Endothelial cell of umbilical vein (primary cell): ENCODE measurements around the gene ERBB4. TPM values are rescaled to one million over a fixed set of nuclear protein-coding genes. Genes with fewer than 3 reads are reported as not detected.

Experiments
- BruUV-seq: library from RNA; stranded (reverse); fragments of 400-500 nt; replicated peaks from 2 replicates; lab custom pipeline; 2021; lab: Mats Ljungman, UMichigan
- CTCF ChIA-PET: fragments of 300-600, 350-600 bp; sonication (Branson Sonifier 250); formaldehyde crosslinking; loops from one replicate; lab custom pipeline; 2021; ENCODE audit warnings: antibody characterized with exemption, inconsistent platforms; lab: Charles Lee
- POLR2A ChIA-PET: fragments of 300-600, 350-600 bp; sonication (Branson Sonifier 250); formaldehyde crosslinking; loops from one replicate; lab custom pipeline; 2021; ENCODE audit warnings: antibody characterized with exemption, inconsistent platforms; lab: Charles Lee
- DNase-seq: peaks from one replicate; pipeline ENCODE4 v3.0.0-alpha.2; 2011; ENCODE audit warnings: low read depth, low spot score
- FAIRE-seq: peaks from 2 replicates; lab custom pipeline; 2011; peaks lifted over from hg19 to GRCh38; lab: Jason Lieb, UNC
- H2AFZ ChIP-seq: 2 replicates; pipeline ENCODE4 v1.6.0; 2012; ENCODE audit warnings: low read depth, low read length, control low read depth, inconsistent platforms
- H3K27ac ChIP-seq: 2 replicates; pipeline ENCODE4 v1.5.1; 2011; ENCODE audit warnings: low read depth, mild to moderate bottlenecking, control low read depth, low read length, moderate library complexity; ENCODE audit not compliant: insufficient read depth
- H3K27me3 ChIP-seq, 2 experiments: 2 replicates each; pipeline versions ENCODE4 v1.6.0 to v1.6.1; 2011; ENCODE audit warnings: low read length in 2 of 2, mixed read lengths in 1 of 2; ENCODE audit not compliant: control insufficient read depth in 2 of 2, insufficient read depth in 2 of 2
- H3K36me3 ChIP-seq, 2 experiments: 2 replicates in 1 of 2; 3 replicates in 1 of 2; pipeline ENCODE4 v1.5.1; 2011; ENCODE audit warnings: low read length in 2 of 2, mild to moderate bottlenecking in 1 of 2, moderate library complexity in 1 of 2; ENCODE audit not compliant: control insufficient read depth in 2 of 2, insufficient read depth in 2 of 2; ENCODE audit errors: extremely low read depth in 1 of 2
- H3K4me1 ChIP-seq: 3 replicates; pipeline ENCODE4 v1.5.1; 2011; ENCODE audit warnings: mild to moderate bottlenecking, low read length; ENCODE audit not compliant: control insufficient read depth, insufficient read depth; ENCODE audit errors: extremely low read depth
- H3K4me2 ChIP-seq: 2 replicates; pipeline ENCODE4 v1.6.1; 2011; ENCODE audit warnings: low read length, control low read depth, mixed read lengths; ENCODE audit not compliant: insufficient read depth
- H3K4me3 ChIP-seq, 3 experiments: fragments of 200-600 bp in 1 of 3; sonication (generic), shearing (Covaris generic) in 1 of 3; replicated peaks in 1 of 3; 2 replicates each; pipeline ENCODE4 v1.5.1; 2011 to 2016; ENCODE audit warnings: control low read depth in 3 of 3, low read length in 3 of 3, mild to moderate bottlenecking in 2 of 3, inconsistent platforms in 1 of 3, low read depth in 1 of 3, moderate library complexity in 1 of 3; ENCODE audit not compliant: insufficient read depth in 1 of 3
- H3K79me2 ChIP-seq: 2 replicates; pipeline ENCODE4 v1.6.0; 2012; ENCODE audit warnings: low read length, inconsistent platforms; ENCODE audit not compliant: control insufficient read depth, insufficient read depth
- H3K9ac ChIP-seq: replicated peaks from 2 replicates; pipeline ENCODE3; 2011; ENCODE audit warnings: low read length, control low read depth; ENCODE audit not compliant: insufficient read depth; ENCODE audit errors: extremely low read depth
- H3K9me1 ChIP-seq: replicated peaks from 3 replicates; pipeline ENCODE4 v1.6.0; 2011; ENCODE audit warnings: mild to moderate bottlenecking, low read length; ENCODE audit not compliant: control insufficient read depth, insufficient read depth; ENCODE audit errors: extremely low read depth
- H3K9me3 ChIP-seq: replicated peaks from 2 replicates; pipeline ENCODE4 v1.5.1; 2012; ENCODE audit warnings: low read length, inconsistent platforms; ENCODE audit not compliant: control insufficient read depth, insufficient read depth
- H4K20me1 ChIP-seq: replicated peaks from 2 replicates; pipeline ENCODE3; 2011; ENCODE audit warnings: mild to moderate bottlenecking, low read length; ENCODE audit not compliant: control insufficient read depth, insufficient read depth; ENCODE audit errors: extremely low read depth
- EZH2 ChIP-seq: IDR thresholded peaks from 2 replicates; pipeline ENCODE4 v1.6.1; 2012; ENCODE audit warnings: borderline replicate concordance, low read depth, mild to moderate bottlenecking, moderate library complexity, low read length, inconsistent platforms; ENCODE audit not compliant: severe bottlenecking
- FOS ChIP-seq: IDR thresholded peaks from 2 replicates; pipeline ENCODE4 v1.6.1; 2011; ENCODE audit warnings: mild to moderate bottlenecking, low read length, moderate library complexity, borderline replicate concordance; ENCODE audit not compliant: insufficient read depth
- GATA2 ChIP-seq: IDR thresholded peaks from 2 replicates; pipeline ENCODE4 v1.7.0; 2011; ENCODE audit warnings: low read depth, mild to moderate bottlenecking, moderate library complexity, mixed read lengths, low read length; ENCODE audit not compliant: insufficient read length, insufficient read depth
- JUN ChIP-seq: IDR thresholded peaks from 2 replicates; pipeline ENCODE4 v1.6.1; 2011; ENCODE audit warnings: borderline replicate concordance, low read depth; ENCODE audit not compliant: insufficient read length, insufficient read depth
- MYC ChIP-seq: IDR thresholded peaks from one replicate; pipeline ENCODE4 v1.6.1; 2011; ENCODE audit warnings: mild to moderate bottlenecking, low read depth, low read length
- POLR2A ChIP-seq: IDR thresholded peaks from 2 replicates; pipeline ENCODE4 v1.6.1; 2012; ENCODE audit warnings: low read depth, mild to moderate bottlenecking, control low read depth, low read length
- POLR2AphosphoS5 ChIP-seq: IDR thresholded peaks from 2 replicates; pipeline ENCODE4 v1.6.1; 2012; ENCODE audit warnings: low read depth, mild to moderate bottlenecking, control low read depth, low read length, moderate library complexity; ENCODE audit not compliant: insufficient read depth
- dilution Hi-C: fragments of 300-500 bp; cut with MboI; formaldehyde crosslinking; loops from one replicate; pipeline ENCODE4 v1.15.0; 2019; ENCODE audit warnings: low sequenced_read_pairs; ENCODE audit not compliant: extremely low pct_ligation_motif_present
- intact Hi-C: fragments of 100-400 bp; cut with micrococcal nuclease; formaldehyde crosslinking; loops from one replicate; pipeline ENCODE4 v1.10.0; 2022
- polyA plus RNA-seq, 4 experiments: library from polyadenylated mRNA; depleted of rRNA in 3 of 4; stranded (reverse) in 3 of 4; unstranded in 1 of 4; fragments of >200 nt; gene quantifications; 2 replicates each; pipeline versions ENCODE4 v1.2.1 to v1.2.3, GENCODE V29; 2011 to 2012; ENCODE audit warnings: missing spikeins in 1 of 4
- total RNA-seq: library from RNA; stranded (reverse); gene quantifications from 2 replicates; pipeline ENCODE4 v1.2.3, GENCODE V29; 2021
- TF ChIP-seq, protein P1 (sequence below), 2 donors: IDR thresholded peaks; 1 replicate in 1 of 2; 2 replicates in 1 of 2; pipeline ENCODE4 v1.5.1; 2011; ENCODE audit warnings: low read length in 2 of 2, mild to moderate bottlenecking in 2 of 2, moderate library complexity in 2 of 2, control low read depth in 1 of 2, inconsistent platforms in 1 of 2, low read depth in 1 of 2; ENCODE audit not compliant: insufficient read depth in 1 of 2; ENCODE audit errors: extremely low read depth in 1 of 2
- TF ChIP-seq, protein P2 (sequence below): IDR thresholded peaks from 2 replicates; pipeline ENCODE4 v1.6.1; 2011; ENCODE audit not compliant: insufficient read depth, insufficient read length

Gene ERBB4
- total and polyA plus RNA-seq, 2 donors (not counting 3 experiments of a cell fraction or from before 2014, with no cell fraction given): 0.01 to 0.27 TPM

DNA sequence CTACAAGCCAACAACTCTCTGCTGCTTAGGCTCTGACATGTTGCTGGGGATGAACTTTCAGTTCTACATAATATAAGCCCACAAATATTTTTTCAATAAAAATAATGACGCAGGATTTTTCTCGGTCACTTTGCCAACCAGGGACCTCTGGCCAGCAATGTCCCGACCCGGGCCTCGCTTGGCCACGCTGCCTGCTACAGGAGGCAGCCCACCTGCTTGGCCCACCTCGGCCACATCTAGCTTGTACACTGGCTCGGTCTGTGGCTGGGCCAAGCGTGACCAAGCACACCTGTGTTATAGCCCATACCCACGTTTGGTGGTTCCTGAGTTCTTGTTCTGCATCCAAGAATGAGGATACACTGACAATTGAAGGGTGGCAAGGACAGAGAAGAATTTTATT, 1208.7 kb downstream of the ERBB4 start:
- H3K4me2 ChIP-seq: no peak overlapping the region
- ChIA-PET POLR2A (no interaction called here), CTCF (no interaction called here)
- H2AFZ ChIP-seq: no peak overlapping the region
- H4K20me1 ChIP-seq: no peaks in the 10 kb centered on the region
- H3K36me3 ChIP-seq: no peaks in the 10 kb centered on the region
- H3K27ac ChIP-seq: no peak overlapping the region
- FAIRE-seq: no peak
- H3K9ac ChIP-seq: no peak overlapping the region
- no peaks in the 10 kb centered on the region for H3K9me3 ChIP-seq
- no TSS peak for BruUV-seq
- no peak for TF ChIP-seq FOS
- TF ChIP-seq, protein P1, sequence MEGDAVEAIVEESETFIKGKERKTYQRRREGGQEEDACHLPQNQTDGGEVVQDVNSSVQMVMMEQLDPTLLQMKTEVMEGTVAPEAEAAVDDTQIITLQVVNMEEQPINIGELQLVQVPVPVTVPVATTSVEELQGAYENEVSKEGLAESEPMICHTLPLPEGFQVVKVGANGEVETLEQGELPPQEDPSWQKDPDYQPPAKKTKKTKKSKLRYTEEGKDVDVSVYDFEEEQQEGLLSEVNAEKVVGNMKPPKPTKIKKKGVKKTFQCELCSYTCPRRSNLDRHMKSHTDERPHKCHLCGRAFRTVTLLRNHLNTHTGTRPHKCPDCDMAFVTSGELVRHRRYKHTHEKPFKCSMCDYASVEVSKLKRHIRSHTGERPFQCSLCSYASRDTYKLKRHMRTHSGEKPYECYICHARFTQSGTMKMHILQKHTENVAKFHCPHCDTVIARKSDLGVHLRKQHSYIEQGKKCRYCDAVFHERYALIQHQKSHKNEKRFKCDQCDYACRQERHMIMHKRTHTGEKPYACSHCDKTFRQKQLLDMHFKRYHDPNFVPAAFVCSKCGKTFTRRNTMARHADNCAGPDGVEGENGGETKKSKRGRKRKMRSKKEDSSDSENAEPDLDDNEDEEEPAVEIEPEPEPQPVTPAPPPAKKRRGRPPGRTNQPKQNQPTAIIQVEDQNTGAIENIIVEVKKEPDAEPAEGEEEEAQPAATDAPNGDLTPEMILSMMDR (IDR thresholded peaks at IDR 0.05; ENCODE audit: extremely low read depth in 1 of 2, insufficient read depth in 1 of 2, low read depth in 1 of 2, low read length in 2 of 2): no peak
- TF ChIP-seq GATA2: no peak
- DNase-seq: no peak
- H3K9me1 ChIP-seq: no peaks in the 10 kb centered on the region
- no peaks in the 10 kb centered on the region for H3K79me2 ChIP-seq
- intact Hi-C loops: no loop called here
- H3K27me3 ChIP-seq: no peaks in the 10 kb centered on the region
- H3K4me1 ChIP-seq: no peaks in the 10 kb centered on the region
- dilution Hi-C loops: no loop called here
- H3K4me3 ChIP-seq: no peak overlapping the region

DNA sequence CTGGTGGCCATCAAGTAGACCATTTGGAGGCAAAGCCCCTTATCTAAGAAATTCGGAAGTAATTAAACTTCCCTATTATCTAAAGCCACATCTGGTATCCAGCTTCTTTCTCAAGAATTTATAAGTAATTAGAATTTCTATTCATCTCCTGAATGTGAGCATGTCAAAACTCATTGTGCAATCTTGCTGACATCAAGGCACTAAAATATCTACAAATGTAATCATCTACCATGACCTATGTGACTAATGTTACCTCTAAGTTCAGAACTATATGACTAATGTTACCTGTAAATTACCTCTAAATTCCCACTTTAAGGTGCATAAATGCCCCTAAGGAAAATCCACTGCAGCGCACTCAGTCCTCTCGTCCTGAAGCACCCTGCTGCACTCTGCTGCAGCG, 1209.2 kb downstream of the ERBB4 start:
- H3K4me2 ChIP-seq: no peak overlapping the region
- H3K4me3 ChIP-seq: no peak overlapping the region
- H3K27me3 ChIP-seq: no peaks in the 10 kb centered on the region
- no TSS peak for BruUV-seq
- dilution Hi-C loops (no loop called here), intact Hi-C loops (no loop called here)
- no peaks in the 10 kb centered on the region for H3K36me3 ChIP-seq
- DNase-seq (no peak), FAIRE-seq (no peak)
- no peak overlapping the region for H3K27ac ChIP-seq
- TF ChIP-seq, protein P2, sequence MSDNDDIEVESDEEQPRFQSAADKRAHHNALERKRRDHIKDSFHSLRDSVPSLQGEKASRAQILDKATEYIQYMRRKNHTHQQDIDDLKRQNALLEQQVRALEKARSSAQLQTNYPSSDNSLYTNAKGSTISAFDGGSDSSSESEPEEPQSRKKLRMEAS: no peak
- TF ChIP-seq, protein P1 (IDR thresholded peaks at IDR 0.05; ENCODE audit: extremely low read depth in 1 of 2, insufficient read depth in 1 of 2, low read depth in 1 of 2, low read length in 2 of 2): no peak
- TF ChIP-seq MYC: no peak
- no peak for TF ChIP-seq FOS
- TF ChIP-seq EZH2: no peak
- no peak for TF ChIP-seq POLR2A
- no peak for TF ChIP-seq POLR2AphosphoS5
- no peak for TF ChIP-seq JUN
- no peak for TF ChIP-seq GATA2
- CTCF ChIA-PET: no interaction called here
- H3K4me1 ChIP-seq: no peaks in the 10 kb centered on the region
- POLR2A ChIA-PET: no interaction called here
- H2AFZ ChIP-seq: no peak overlapping the region
- no peaks in the 10 kb centered on the region for H3K9me1 ChIP-seq
- no peaks in the 10 kb centered on the region for H4K20me1 ChIP-seq
- H3K9me3 ChIP-seq: no peaks in the 10 kb centered on the region
- no peak overlapping the region for H3K9ac ChIP-seq
- H3K79me2 ChIP-seq: no peaks in the 10 kb centered on the region
